ENCODE data around the gene EPHA4. TPM values are rescaled to one million over a fixed set of nuclear protein-coding genes. Genes with fewer than 3 reads are reported as not detected.
"Not testable (repeated sequence)": the region's sequence is repeated elsewhere in the genome, so short reads cannot be mapped to it uniquely, and the experiment has no call there.

EPHA4 gene
- total RNA-seq, 1 experiment from 2014 or later = 3.3 TPM

DNA sequence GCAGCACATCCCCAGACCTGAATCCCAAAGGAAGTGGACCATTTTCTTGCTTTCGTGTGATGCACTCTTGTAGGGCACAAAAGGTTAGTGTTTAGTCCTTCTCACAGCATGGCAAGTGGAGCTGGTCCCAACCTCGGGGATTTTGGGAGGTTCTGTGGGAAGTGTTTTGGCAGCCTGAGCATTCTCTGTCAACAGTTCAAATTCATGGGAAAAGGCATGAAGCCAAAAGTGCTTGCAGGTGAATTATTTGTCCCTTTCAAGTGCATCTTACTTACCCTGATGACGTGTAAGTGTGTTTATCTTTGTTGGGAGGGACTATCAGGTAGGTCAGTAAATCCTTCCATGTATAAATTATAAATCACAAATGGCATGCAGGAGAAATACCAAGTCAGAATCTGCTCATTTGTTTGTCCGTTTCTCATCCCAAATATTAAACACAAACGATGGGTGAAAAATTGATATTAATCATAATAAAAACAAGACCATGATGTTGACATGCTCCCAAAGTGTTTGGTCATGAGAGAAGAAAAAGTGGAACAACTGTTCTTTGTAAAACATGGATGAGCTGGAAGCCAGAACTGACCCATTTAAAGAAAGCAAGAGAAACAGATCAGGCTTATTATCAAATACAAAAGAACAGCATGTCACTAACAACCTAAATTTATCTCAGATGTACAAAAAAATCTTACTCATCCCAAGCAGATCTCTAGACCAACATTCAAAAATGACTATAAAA lies 57.6 kb downstream of the EPHA4 start:
- Histone ChIP-seq H3K27ac (ENCODE audit: low read length) (peak overlapping the region; percentile 5; the same call in 1 of the 2 replicates), H3F3A (ENCODE audit: low read length, unreplicated experiment) (peaks cover 3% of the 10 kb centered on the region), H3K4me2 (ENCODE audit: low read length) (no peak overlapping the region), H3K27me3 (ENCODE audit: low read length) (no peaks in the 10 kb centered on the region), H3K9me3 (ENCODE audit: low read length) (no peaks in the 10 kb centered on the region), H3K9ac (ENCODE audit: low read length) (no peak overlapping the region), H3K79me2 (ENCODE audit: low read length) (no peaks in the 10 kb centered on the region), H3K36me3 (ENCODE audit: low read depth, low read length) (no peaks in the 10 kb centered on the region), H3K4me3 (ENCODE audit: low read length) (no peak overlapping the region), H3K9me2 (replicated peaks; ENCODE audit: low read length) (no peaks in the 10 kb centered on the region), H2AFZ (ENCODE audit: low read length) (no peak overlapping the region), H3K4me1 (ENCODE audit: insufficient read depth, low read length) (peaks cover 34% of the 10 kb centered on the region), H4K20me1 (ENCODE audit: low read length) (no peaks in the 10 kb centered on the region)
- ATAC-seq = no peak
- POLR2A ChIA-PET (ENCODE audit: unreplicated experiment) = no interaction called here
- CTCF ChIA-PET = no interaction called here
- TF ChIP-seq, protein P1, sequence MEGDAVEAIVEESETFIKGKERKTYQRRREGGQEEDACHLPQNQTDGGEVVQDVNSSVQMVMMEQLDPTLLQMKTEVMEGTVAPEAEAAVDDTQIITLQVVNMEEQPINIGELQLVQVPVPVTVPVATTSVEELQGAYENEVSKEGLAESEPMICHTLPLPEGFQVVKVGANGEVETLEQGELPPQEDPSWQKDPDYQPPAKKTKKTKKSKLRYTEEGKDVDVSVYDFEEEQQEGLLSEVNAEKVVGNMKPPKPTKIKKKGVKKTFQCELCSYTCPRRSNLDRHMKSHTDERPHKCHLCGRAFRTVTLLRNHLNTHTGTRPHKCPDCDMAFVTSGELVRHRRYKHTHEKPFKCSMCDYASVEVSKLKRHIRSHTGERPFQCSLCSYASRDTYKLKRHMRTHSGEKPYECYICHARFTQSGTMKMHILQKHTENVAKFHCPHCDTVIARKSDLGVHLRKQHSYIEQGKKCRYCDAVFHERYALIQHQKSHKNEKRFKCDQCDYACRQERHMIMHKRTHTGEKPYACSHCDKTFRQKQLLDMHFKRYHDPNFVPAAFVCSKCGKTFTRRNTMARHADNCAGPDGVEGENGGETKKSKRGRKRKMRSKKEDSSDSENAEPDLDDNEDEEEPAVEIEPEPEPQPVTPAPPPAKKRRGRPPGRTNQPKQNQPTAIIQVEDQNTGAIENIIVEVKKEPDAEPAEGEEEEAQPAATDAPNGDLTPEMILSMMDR (conservative IDR thresholded peaks at IDR 0.05; ENCODE audit: low read depth, low read length) = no peak
- TF ChIP-seq EZH2phosphoT487 (IDR thresholded peaks at IDR 0.05; ENCODE audit: borderline replicate concordance, low read length) (no peak), EZH2 (IDR thresholded peaks at IDR 0.05; ENCODE audit: low read length, unreplicated experiment) (no peak)
- BruUV-seq (replicated peaks) = no TSS peak
- peak; percentile 52 for DNase-seq
- intact Hi-C loops (cut with micrococcal nuclease) = loop anchor here (5.0 kb wide), 2 partner anchors 58 to 67 kb away; partner anchors contain the start of gene EPHA4

DNA sequence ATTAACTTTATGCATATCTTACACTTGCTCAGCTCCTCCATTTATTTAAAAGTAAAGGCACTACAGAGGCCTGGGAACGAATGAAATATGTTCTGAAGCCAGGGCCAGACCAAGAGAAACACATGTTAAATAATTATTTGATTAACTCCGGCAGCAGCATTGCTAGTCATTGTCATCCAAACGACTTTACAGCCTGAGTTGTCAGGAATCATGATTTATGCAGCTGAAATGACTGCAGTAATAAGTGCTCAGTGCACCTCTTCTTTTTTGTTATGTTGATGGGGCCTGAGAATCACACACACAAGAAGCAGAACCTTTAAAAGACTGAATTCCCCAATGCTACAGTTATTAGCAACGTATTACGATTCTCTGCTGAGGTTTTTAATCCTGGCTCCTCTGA lies 58.9 kb downstream of the EPHA4 start:
- intact Hi-C loops (cut with micrococcal nuclease) = no loop called here
- no peaks in the 10 kb centered on the region for H3K9me2 ChIP-seq (replicated peaks; ENCODE audit: low read length)
- H3K36me3 ChIP-seq (ENCODE audit: low read depth, low read length) = no peaks in the 10 kb centered on the region
- ChIA-PET CTCF (no interaction called here), POLR2A (ENCODE audit: unreplicated experiment) (no interaction called here)
- H4K20me1 ChIP-seq (ENCODE audit: low read length) = no peaks in the 10 kb centered on the region
- no peak overlapping the region for H2AFZ ChIP-seq (ENCODE audit: low read length)
- H3K4me3 ChIP-seq (ENCODE audit: low read length) = no peak overlapping the region
- H3K27ac ChIP-seq (ENCODE audit: low read length) = no peak overlapping the region
- no peaks in the 10 kb centered on the region for H3K9me3 ChIP-seq (ENCODE audit: low read length)
- H3K4me2 ChIP-seq (ENCODE audit: low read length) = no peak overlapping the region
- H3K9ac ChIP-seq (ENCODE audit: low read length) = no peak overlapping the region
- no TSS peak for BruUV-seq (replicated peaks)
- H3F3A ChIP-seq (ENCODE audit: low read length, unreplicated experiment) = no peaks in the 10 kb centered on the region
- no peak for DNase-seq
- H3K4me1 ChIP-seq (ENCODE audit: insufficient read depth, low read length) = peaks cover 22% of the 10 kb centered on the region
- no peak for TF ChIP-seq EZH2phosphoT487 (IDR thresholded peaks at IDR 0.05; ENCODE audit: borderline replicate concordance, low read length)
- H3K79me2 ChIP-seq (ENCODE audit: low read length) = no peaks in the 10 kb centered on the region
- ATAC-seq = no peak
- H3K27me3 ChIP-seq (ENCODE audit: low read length) = no peaks in the 10 kb centered on the region

DNA sequence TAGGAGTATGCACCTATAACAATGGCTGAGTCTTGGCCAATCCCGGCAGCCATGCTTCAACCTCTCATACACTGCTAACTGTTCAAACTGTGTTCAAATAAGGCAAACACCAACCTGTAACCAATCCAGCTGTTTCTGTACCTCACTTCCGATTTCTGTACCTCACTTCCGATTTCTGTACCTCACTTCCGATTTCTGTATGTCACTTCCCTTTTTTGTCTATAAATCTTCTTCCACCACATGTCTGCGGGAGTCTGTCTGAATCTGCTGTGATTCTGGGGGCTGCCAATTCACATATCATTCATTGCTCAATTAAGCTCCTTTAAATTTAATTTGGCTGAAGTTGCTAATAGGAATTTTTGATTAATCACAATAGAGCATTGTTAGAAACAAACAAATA lies 60.8 kb downstream of the EPHA4 start:
- H3K9me2 ChIP-seq (replicated peaks; ENCODE audit: low read length); ATAC-seq; CTCF ChIA-PET; H3K9me3 ChIP-seq (ENCODE audit: low read length); H3K36me3 ChIP-seq (ENCODE audit: low read depth, low read length); H3K4me2 ChIP-seq (ENCODE audit: low read length); H3K4me1 ChIP-seq (ENCODE audit: insufficient read depth, low read length); H3K4me3 ChIP-seq (ENCODE audit: low read length); BruUV-seq (replicated peaks); H3K79me2 ChIP-seq (ENCODE audit: low read length); H4K20me1 ChIP-seq (ENCODE audit: low read length); H3K9ac ChIP-seq (ENCODE audit: low read length); intact Hi-C loops (cut with micrococcal nuclease); DNase-seq; POLR2A ChIA-PET (ENCODE audit: unreplicated experiment); H3K27ac ChIP-seq (ENCODE audit: low read length); H3F3A ChIP-seq (ENCODE audit: low read length, unreplicated experiment); H2AFZ ChIP-seq (ENCODE audit: low read length); H3K27me3 ChIP-seq (ENCODE audit: low read length): not testable (repeated sequence)

DNA sequence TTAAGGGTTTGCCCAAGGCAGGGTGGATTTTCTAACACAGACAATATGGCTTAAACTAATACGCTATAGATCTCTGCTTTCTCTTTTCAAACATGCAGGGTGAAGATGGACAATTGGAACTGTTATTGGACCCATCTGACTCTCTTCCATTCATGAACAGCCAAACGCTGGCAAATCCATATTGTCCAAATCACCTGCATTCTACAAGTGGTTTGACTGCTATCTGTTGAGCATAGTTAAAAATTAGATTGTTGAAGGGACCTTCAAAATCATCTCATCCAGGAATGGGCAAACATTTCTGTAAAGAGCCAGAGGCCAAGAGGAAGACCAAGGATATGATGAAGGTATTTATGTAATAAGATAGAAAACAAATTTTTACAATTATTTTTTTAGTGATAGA lies 65.6 kb downstream of the EPHA4 start:
- H3K27me3 ChIP-seq (ENCODE audit: low read length) = no peaks in the 10 kb centered on the region
- no peak overlapping the region for H2AFZ ChIP-seq (ENCODE audit: low read length)
- no peaks in the 10 kb centered on the region for H3K4me1 ChIP-seq (ENCODE audit: insufficient read depth, low read length)
- H3K4me2 ChIP-seq (ENCODE audit: low read length) = no peak overlapping the region
- ChIA-PET CTCF (no interaction called here), POLR2A (ENCODE audit: unreplicated experiment) (no interaction called here)
- no peaks in the 10 kb centered on the region for H4K20me1 ChIP-seq (ENCODE audit: low read length)
- no peak overlapping the region for H3K9ac ChIP-seq (ENCODE audit: low read length)
- BruUV-seq (replicated peaks) = no TSS peak
- no peaks in the 10 kb centered on the region for H3K9me2 ChIP-seq (replicated peaks; ENCODE audit: low read length)
- TF ChIP-seq, protein P1 (conservative IDR thresholded peaks at IDR 0.05; ENCODE audit: low read depth, low read length) = no peak
- TF ChIP-seq EZH2 (IDR thresholded peaks at IDR 0.05; ENCODE audit: low read length, unreplicated experiment) (no peak), EZH2phosphoT487 (IDR thresholded peaks at IDR 0.05; ENCODE audit: borderline replicate concordance, low read length) (no peak)
- H3F3A ChIP-seq (ENCODE audit: low read length, unreplicated experiment) = no peaks in the 10 kb centered on the region
- H3K27ac ChIP-seq (ENCODE audit: low read length) = no peak overlapping the region
- H3K9me3 ChIP-seq (ENCODE audit: low read length) = no peaks in the 10 kb centered on the region
- intact Hi-C loops (cut with micrococcal nuclease) = no loop called here
- H3K4me3 ChIP-seq (ENCODE audit: low read length) = no peak overlapping the region
- ATAC-seq (no peak), DNase-seq (no peak)
- no peaks in the 10 kb centered on the region for H3K79me2 ChIP-seq (ENCODE audit: low read length)
- no peaks in the 10 kb centered on the region for H3K36me3 ChIP-seq (ENCODE audit: low read depth, low read length)
